NCI-H1092 (cell line): Measurements from ENCODE around the gene RBM5.

Source experiments
- DNase-seq: peaks from one replicate; lab custom pipeline; 2025; lab: John Stamatoyannopoulos, UW

Gene RBM5

DNA sequence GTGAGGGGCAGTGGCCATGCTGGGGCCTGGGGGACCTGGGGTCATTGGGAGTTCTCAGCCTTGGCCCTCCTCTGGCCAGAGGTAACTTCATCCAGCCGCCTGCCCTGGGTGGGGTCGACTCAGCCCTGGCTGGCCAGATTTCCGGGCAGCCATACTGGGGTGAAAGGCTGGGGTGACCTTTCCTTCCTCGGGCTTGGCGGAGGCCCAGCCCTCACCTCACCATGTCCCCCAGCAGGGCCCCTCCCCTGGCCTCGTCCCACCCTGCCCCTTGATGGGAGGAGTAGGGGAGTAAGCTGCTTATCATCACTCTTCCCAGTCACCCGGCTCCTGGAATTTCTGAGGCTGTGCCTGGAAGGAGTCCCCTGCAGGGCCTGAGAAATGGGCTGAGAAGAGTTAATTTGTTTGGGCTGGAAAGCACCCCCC is 71.9 kb downstream of the RBM5 start:
- DNase-seq = no peak

DNA sequence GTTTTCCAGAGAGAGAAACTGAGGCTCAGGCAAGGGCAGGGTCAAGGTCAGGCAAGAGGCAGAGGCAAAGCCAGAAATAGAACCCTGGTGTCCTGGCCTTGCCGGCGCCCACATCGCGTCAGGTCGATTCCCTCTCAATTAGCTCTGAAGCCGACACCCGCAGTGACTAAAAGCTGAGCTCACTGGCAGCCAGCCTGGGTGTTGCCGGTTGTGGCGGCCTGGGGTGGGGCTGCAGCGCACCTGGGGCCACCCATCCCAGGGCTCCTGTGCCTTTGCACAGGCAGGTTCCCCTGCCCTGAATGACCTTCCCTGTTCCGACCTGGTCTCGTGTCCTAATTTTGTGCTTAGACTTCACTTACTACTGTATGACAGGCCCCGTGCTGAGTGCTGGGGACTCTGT is 72.6 kb downstream of the RBM5 start:
- DNase-seq = no peak

DNA sequence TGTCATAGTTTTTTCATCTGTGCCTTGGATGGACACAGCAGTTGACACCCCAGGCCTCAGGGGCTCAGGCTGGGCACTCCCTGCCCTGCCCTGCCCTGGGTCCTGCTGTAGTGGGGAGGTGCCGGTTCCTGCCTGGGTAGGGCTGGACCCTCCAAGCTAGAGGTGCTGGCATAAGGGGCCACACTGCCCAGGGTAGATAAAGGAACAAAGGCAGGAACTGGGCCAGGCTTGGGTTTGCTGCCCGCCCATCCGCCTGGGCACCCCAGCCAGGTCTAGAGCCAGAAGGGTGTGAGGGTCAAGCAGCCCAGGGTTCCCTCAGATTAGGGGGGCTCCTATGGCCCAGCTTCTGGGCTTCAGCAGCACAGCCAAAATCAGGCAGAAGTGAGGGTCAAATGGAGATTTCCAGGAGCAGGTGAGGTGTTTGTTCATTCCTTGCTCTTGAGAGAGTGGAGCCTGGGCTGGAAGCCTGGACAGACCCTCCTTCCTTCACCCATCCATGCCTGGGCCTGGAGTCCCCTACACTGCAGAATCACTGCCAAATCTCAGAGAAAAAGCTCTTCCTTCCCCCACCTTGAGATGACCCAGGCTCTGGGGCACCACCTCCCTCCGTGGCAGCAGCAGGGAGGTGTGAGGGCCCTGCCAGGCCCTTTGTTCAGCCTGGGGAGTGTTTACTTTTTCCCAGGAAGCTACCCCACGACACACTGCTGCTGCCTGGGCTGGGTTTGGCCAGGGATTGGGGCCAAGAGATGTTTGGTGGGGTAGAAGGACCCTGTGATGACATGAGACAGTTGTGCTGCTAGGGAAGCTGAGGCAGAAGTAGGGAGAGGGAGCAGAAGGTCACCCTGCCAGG is 73.5 kb downstream of the RBM5 start:
- no peak for DNase-seq

DNA sequence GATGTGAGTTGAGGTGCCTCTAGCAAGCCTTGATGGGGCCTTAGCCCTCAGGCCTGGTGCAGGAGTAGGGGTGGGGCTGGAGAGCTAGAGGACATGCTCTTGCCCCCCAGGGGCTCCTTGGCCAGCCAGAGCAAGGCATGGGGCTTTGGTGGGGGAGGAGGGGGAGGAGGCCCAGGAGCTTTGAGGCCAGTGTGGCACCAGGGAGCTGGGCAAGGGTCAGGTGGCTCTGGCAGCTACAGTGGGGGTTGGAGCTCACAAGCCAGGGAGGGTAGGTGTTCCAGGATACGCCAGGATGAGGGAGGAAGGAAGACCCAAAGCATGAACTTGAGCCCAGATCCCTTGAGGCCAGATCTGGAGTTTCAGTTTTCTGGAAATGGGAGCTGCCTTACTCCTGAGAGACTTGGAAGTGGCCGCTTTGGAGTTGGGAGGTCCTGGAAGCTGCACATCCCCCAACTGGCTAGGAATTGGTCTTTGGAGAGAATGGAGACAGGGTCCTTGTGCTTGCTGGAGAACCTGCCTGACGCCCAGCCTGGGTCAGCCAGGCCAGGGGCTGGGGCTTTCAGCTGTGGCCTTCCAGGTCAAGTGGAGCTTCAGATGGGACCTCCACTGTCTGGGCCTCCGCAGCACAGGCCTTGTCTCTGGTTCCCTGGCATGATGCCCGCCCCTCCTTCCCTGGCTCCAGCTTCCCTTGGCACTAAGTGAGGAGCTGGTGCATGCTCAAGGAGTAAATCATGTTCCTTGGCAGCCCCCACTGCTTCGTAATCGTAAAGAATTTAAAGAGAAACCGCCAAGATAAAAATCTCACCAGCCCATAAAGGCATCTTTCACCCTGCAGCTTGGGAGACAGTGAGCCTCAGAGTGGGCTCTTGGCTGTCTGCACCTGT is 75.1 kb downstream of the RBM5 start:
- DNase-seq = no peak

DNA sequence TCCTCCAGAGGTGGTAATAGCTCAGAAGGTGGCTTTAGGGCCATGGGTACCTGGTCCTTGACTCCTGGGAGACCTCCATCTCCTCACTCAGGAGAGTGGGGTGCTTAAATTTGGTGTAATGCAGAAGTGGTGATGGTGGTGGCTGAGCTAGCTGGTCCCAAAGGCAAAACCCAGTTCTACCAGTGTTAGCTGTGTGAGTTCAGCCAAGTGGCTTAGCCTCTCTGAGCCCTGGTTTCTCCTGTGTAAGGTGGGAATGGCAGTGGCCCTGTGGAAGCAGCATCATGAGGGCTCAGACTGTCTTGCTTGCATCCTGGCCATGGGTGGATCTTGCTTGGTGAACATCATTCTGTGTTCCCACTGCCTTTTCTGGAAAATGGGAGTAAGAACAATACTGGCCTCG is 75.8 kb downstream of the RBM5 start:
- no peak for DNase-seq

DNA sequence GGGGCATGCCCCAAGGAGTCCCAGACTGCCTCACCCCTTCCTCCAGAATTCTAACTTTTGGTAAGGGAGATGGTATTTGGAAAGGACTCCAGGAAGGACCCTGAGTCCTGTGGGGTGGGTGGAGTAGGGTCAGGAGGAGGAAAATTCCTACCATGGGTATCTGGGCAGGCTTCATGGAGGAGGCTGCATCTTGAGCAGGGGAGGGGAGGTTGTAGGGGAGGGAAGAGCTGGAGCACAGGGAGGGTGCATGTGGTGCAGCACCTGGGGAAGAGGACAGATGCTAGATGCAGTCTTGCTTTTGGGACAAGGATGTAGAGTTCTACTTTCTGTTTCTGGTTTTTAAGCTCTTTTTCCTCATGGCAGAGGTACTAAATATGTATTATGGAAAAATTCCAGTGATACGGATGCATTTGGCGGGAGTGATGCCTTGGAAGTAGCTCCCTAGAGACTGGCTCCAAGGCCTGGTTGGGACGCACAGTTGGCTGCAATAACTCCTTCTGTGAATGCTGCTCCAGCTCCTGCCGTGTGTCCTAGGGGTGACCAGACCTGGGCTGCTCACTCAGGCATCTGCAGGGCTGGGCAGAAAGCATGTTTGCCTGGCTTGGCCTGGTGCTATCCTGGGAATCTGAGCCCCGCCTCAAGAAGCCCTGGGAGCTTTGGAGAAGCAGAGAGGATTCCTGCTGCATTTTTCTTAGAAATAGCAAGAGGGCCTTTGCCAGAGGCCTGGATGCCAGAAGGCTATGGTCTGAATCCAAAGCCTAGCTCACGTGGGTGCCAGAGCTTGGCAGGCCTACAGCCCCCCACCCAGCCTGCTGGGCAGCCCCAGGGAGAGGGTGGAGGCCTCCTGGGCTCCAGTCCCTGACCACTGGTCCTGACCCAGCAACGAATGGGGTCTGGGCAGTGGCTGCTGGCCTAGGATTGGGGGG is 76.5 kb downstream of the RBM5 start:
- DNase-seq = no peak

DNA sequence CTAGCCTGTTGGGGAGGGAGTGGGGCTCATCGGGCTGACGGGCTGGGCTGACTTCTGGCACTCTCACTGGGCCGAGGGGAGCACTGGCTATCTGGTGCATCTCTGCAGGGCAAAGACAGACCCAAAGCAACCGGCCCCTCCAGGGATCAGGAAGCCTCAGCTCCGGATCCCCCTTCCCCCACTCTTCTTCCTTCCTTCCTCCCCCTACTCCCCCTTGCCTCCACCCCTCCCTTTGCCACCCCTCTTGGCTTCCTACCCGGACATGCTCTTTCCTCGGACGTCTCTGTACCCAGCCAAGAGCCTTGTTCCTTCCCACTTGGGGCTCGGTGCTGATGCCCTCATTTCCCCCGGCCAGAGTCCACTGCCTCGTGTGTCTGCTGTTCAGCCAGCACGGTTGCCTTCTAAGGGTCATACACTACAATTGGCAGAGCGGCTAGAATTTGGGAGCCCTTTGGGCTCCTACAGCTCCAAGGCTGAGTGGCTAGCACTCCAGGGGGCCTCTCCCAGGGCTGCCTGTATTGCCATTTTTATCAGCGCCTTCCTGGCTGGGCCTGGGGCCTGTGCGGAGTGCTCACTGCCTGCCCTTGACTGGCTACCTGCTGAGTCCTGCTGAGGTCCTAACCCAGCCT is 77.3 kb downstream of the RBM5 start:
- no peak for DNase-seq

DNA sequence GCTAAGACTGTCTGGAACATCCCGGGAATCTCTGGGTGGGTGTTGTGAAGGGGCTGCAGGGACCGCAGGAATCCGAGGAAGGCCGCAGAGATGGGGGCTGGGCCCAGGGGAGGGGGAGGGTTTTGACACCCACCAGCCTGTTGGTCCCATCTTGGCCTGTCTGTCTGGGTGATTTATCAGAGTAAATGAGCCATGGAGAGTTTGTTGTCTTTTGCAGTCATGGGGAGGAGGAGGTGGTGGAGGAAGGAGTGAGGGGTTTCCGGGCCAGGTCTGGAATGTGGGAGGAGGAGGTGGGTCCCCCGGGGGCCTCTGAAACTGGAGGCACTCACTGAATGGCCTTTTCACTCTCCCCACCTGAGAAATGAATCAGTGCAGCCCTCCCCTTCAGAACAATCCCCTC is 77.9 kb downstream of the RBM5 start:
- no peak for DNase-seq

DNA sequence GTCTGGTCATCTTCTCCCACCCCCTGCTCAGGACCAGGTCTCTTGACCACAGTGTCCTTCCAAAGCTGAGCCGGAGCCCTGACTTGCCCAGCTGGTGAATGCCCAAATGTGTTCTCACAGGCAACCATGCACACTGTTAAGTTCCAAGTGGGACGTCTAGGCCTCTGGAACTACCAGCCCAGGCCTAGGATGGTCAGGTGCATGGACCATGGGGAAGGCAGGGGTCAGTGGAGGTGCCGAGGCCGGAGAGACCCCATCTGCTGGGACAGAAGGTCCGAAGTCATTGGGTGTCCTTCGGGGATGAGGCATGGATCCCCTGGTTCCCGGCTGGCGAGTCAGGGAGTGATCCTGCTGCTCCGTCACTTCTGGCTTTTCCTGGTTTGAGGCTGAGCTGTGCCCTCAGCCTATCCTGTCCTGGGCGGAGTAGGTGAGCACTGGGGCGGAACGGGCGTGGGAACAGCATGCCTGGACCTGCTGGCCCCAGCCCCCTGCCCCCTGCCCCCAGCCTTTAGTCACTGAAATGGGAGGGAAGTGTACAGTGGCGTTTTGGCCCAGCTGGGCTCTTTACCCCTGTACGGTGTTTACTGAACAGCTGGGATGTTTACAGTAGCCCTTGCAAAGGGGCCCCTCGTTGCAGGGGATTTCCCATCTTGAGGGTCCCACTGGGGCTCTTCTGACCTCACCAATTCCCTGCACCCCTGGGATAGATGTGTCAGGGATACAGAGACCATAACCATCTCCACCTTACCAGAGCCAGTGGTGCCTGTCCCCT is 78.5 kb downstream of the RBM5 start:
- no peak for DNase-seq

DNA sequence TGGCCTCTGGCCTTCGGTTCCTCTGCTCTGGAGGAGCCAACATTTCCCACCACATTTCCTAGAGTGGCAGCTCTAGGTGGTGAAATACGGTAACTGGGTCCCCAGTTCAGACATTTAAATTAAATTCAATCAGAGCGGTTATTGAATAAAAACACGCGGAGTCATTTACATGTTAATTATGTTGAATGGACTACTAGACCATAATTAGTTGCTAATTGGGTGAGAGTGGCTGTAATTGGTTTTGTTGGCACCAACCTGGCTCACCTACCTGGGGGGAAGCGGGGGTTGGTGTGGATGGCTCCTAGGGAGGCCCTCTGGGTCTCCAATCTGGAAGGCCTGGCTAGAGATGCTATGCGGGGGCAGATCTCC is 79.1 kb downstream of the RBM5 start:
- DNase-seq = no peak

DNA sequence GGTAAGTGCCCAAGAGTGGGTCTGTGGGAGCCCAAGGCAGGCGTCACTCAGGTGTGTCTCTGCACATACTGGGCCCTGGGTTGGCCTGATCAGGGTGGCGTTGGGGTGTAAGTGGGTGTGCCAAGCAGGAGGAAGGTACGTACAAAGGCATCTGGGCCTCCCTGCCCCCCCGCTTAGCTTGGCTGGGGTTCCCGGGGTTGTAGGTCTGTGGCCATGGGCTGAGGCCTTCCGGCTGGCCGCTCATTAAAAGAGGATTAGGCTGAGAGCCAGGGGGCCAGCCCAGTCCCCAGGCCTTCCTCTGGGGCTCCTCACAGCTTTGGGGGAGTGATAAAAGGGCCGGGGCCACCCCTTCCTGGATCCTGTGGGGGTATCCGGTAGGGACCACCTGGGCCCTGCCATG is 79.7 kb downstream of the RBM5 start:
- no peak for DNase-seq
